H1 (cell line): ENCODE measurements around the gene DOCK1. TPM values are rescaled to one million over a fixed set of nuclear protein-coding genes. Genes with fewer than 3 reads are reported as not detected.

Experiments
- CTCF ChIA-PET: fragments of 300-600 bp; sonication (Branson Sonifier 250); formaldehyde crosslinking; loops from one replicate; lab custom pipeline; 2021; ENCODE audit not compliant: partially characterized antibody; lab: Charles Lee
- POLR2A ChIA-PET: fragments of 300-600 bp; sonication (Branson Sonifier 250); formaldehyde crosslinking; loops from one replicate; lab custom pipeline; 2021; ENCODE audit warnings: inconsistent platforms; ENCODE audit not compliant: partially characterized antibody; lab: Charles Lee
- DNase-seq, 2 experiments: peaks; one replicate each; pipeline versions ENCODE4 v3.0.0 to v3.0.0-alpha.2; 2010 to 2022; ENCODE audit warnings: low spot score in 2 of 2, low read depth in 1 of 2, mixed read lengths in 1 of 2
- FAIRE-seq: peaks from 2 replicates; lab custom pipeline; 2011; peaks lifted over from hg19 to GRCh38; lab: Jason Lieb, UNC
- H2AFZ ChIP-seq: 2 replicates; pipeline ENCODE4 v1.8.1; 2012; ENCODE audit warnings: low read length, inconsistent platforms
- H2AK5ac ChIP-seq: 2 replicates; pipeline ENCODE4 v1.6.1; 2013; ENCODE audit warnings: low read depth, low read length
- H2BK120ac ChIP-seq: replicated peaks from 2 replicates; pipeline ENCODE3; 2013; ENCODE audit warnings: low read depth, low read length, inconsistent platforms
- H2BK12ac ChIP-seq: 2 replicates; pipeline ENCODE4 v1.6.1; 2013; ENCODE audit warnings: low read depth, low read length
- H2BK15ac ChIP-seq: 2 replicates; pipeline ENCODE4 v1.6.1; 2013; ENCODE audit warnings: low read length
- H2BK20ac ChIP-seq: 2 replicates; pipeline ENCODE4 v1.6.1; 2013; ENCODE audit warnings: low read length
- H2BK5ac ChIP-seq: 2 replicates; pipeline ENCODE4 v1.6.1; 2013; ENCODE audit warnings: low read depth, low read length
- H3K14ac ChIP-seq: 2 replicates; pipeline ENCODE4 v1.6.1; 2013; ENCODE audit warnings: inconsistent platforms; ENCODE audit not compliant: insufficient read length
- H3K18ac ChIP-seq: 2 replicates; pipeline ENCODE4 v1.6.1; 2013; ENCODE audit warnings: low read length; ENCODE audit errors: extremely low read depth
- H3K23ac ChIP-seq: 2 replicates; pipeline ENCODE4 v1.6.1; 2013; ENCODE audit warnings: inconsistent platforms; ENCODE audit not compliant: insufficient read length
- H3K23me2 ChIP-seq: 2 replicates; pipeline ENCODE4 v1.6.1; 2013; ENCODE audit warnings: low read depth, low read length
- H3K27ac ChIP-seq: 2 replicates; pipeline ENCODE4 v1.6.1; 2011; ENCODE audit warnings: low read depth, low read length, inconsistent platforms
- H3K27me3 ChIP-seq, 4 experiments: replicated peaks in 1 of 4; 1 replicate in 1 of 4; 2 replicates in 3 of 4; pipeline versions ENCODE4 v1.6.1 to v1.8.1; 2011 to 2013; ENCODE audit warnings: low read length in 3 of 4, mild to moderate bottlenecking in 3 of 4, inconsistent platforms in 2 of 4, mixed read lengths in 2 of 4, moderate library complexity in 1 of 4; ENCODE audit not compliant: control insufficient read depth in 3 of 4, insufficient read depth in 3 of 4; ENCODE audit errors: extremely low read depth in 1 of 4
- H3K36me3 ChIP-seq, 4 experiments: 2 replicates each; pipeline versions ENCODE4 v1.6.1 to v1.8.1; 2011 to 2013; ENCODE audit warnings: mild to moderate bottlenecking in 4 of 4, low read length in 3 of 4, moderate library complexity in 2 of 4, control low read depth in 1 of 4, inconsistent platforms in 1 of 4; ENCODE audit not compliant: insufficient read depth in 4 of 4, control insufficient read depth in 2 of 4
- H3K4ac ChIP-seq: replicated peaks from 2 replicates; pipeline ENCODE3; 2013; ENCODE audit warnings: low read length, low read depth, mixed read lengths, inconsistent platforms; ENCODE audit not compliant: insufficient read length
- H3K4me1 ChIP-seq, 4 experiments: replicated peaks in 1 of 4; 1 replicate in 1 of 4; 2 replicates in 3 of 4; pipeline versions ENCODE4 v1.6.1 to v1.8.1; 2011 to 2013; ENCODE audit warnings: low read length in 3 of 4, inconsistent platforms in 2 of 4, mixed read lengths in 1 of 4; ENCODE audit not compliant: insufficient read depth in 4 of 4, control insufficient read depth in 3 of 4
- H3K4me2 ChIP-seq, 2 experiments: 2 replicates each; pipeline versions ENCODE4 v1.6.1 to v1.8.1; 2011 to 2013; ENCODE audit warnings: low read depth in 2 of 2, low read length in 2 of 2, control low read depth in 1 of 2, inconsistent platforms in 1 of 2, mild to moderate bottlenecking in 1 of 2; ENCODE audit not compliant: insufficient read depth in 1 of 2
- H3K4me3 ChIP-seq, 4 experiments: fragments of 200-600, 300-600 bp in 1 of 4; sonication (generic), shearing (Covaris generic), sonication (Bioruptor Twin) in 1 of 4; 2 replicates each; pipeline versions ENCODE4 v1.5.1 to v1.8.1; 2011 to 2016; ENCODE audit warnings: low read length in 4 of 4, low read depth in 3 of 4, control low read depth in 2 of 4, inconsistent platforms in 2 of 4, mild to moderate bottlenecking in 2 of 4, mixed read lengths in 1 of 4, moderate library complexity in 1 of 4; ENCODE audit not compliant: insufficient read depth in 2 of 4; ENCODE audit errors: extremely low read depth in 1 of 4
- H3K56ac ChIP-seq: replicated peaks from 2 replicates; pipeline ENCODE3; 2013; ENCODE audit warnings: low read depth, mild to moderate bottlenecking, mixed read lengths, low read length, inconsistent platforms; ENCODE audit not compliant: insufficient read length
- H3K79me1 ChIP-seq: 2 replicates; pipeline ENCODE4 v1.6.1; 2013; ENCODE audit warnings: low read depth, low read length, control low read depth
- H3K79me2 ChIP-seq, 2 experiments: 2 replicates each; pipeline versions ENCODE4 v1.6.1 to v1.8.1; 2012 to 2013; ENCODE audit warnings: low read length in 2 of 2, mild to moderate bottlenecking in 2 of 2, inconsistent platforms in 1 of 2; ENCODE audit not compliant: insufficient read depth in 2 of 2, control insufficient read depth in 1 of 2
- H3K9ac ChIP-seq, 4 experiments: replicated peaks in 1 of 4; 1 replicate in 1 of 4; 2 replicates in 3 of 4; pipeline versions ENCODE4 v1.6.1 to v1.8.1; 2011 to 2013; ENCODE audit warnings: low read depth in 3 of 4, low read length in 3 of 4, control low read depth in 2 of 4, mild to moderate bottlenecking in 2 of 4, moderate library complexity in 2 of 4, inconsistent platforms in 1 of 4; ENCODE audit errors: extremely low read depth in 1 of 4
- H3K9me3 ChIP-seq, 2 experiments: 2 replicates each; pipeline versions ENCODE4 v1.6.1 to v1.8.1; 2012 to 2013; ENCODE audit warnings: mild to moderate bottlenecking in 2 of 2, moderate library complexity in 2 of 2, control low read depth in 1 of 2, inconsistent platforms in 1 of 2, low read depth in 1 of 2, low read length in 1 of 2, mixed read lengths in 1 of 2; ENCODE audit not compliant: insufficient read depth in 2 of 2
- H4K20me1 ChIP-seq, 2 experiments: replicated peaks in 1 of 2; 2 replicates each; pipeline versions ENCODE3 to v1.8.1; 2011 to 2013; ENCODE audit warnings: inconsistent platforms in 2 of 2, low read length in 2 of 2, mild to moderate bottlenecking in 1 of 2; ENCODE audit not compliant: insufficient read depth in 2 of 2, control insufficient read depth in 1 of 2
- H4K5ac ChIP-seq: 2 replicates; pipeline ENCODE4 v1.6.1; 2013; ENCODE audit warnings: low read length, low read depth, mixed read lengths, inconsistent platforms; ENCODE audit not compliant: insufficient read length
- H4K8ac ChIP-seq: 2 replicates; pipeline ENCODE4 v1.8.0; 2013; ENCODE audit warnings: mild to moderate bottlenecking, moderate library complexity, low read length, inconsistent platforms; ENCODE audit not compliant: insufficient read depth; ENCODE audit errors: extremely low read depth
- H4K91ac ChIP-seq: replicated peaks from 2 replicates; pipeline ENCODE3; 2013; ENCODE audit warnings: low read length, mixed read lengths, inconsistent platforms; ENCODE audit not compliant: insufficient read length
- CTCF ChIP-seq, 3 experiments: IDR thresholded peaks; 1 replicate in 2 of 3; 2 replicates in 1 of 3; pipeline versions ENCODE4 v1.5.1 to v1.6.1; 2011; ENCODE audit warnings: low read length in 3 of 3, mild to moderate bottlenecking in 3 of 3, inconsistent platforms in 2 of 3, low read depth in 1 of 3, moderate library complexity in 1 of 3; ENCODE audit not compliant: insufficient read depth in 1 of 3; ENCODE audit errors: control extremely low read depth in 1 of 3
- JUN ChIP-seq: IDR thresholded peaks from 2 replicates; pipeline ENCODE4 v1.6.1; 2011; ENCODE audit warnings: low read depth, mild to moderate bottlenecking, improper control_type of control experiment, low read length
- POLR2AphosphoS5 ChIP-seq: IDR thresholded peaks from 2 replicates; pipeline ENCODE4 v1.6.1; 2011; ENCODE audit warnings: low read depth, low read length
- RAD21 ChIP-seq, 2 experiments: IDR thresholded peaks in 1 of 2; conservative IDR thresholded peaks in 1 of 2; 2 replicates each; pipeline ENCODE4 v1.6.1; 2011; ENCODE audit warnings: low read depth in 2 of 2, low read length in 2 of 2, improper control_type of control experiment in 1 of 2, inconsistent platforms in 1 of 2, mild to moderate bottlenecking in 1 of 2, moderate library complexity in 1 of 2
- RXRA ChIP-seq: IDR thresholded peaks from 2 replicates; pipeline ENCODE4 v1.6.1; 2011; ENCODE audit warnings: low read depth, mild to moderate bottlenecking, low read length, moderate library complexity; ENCODE audit not compliant: insufficient read depth
- WGBS, 2 experiments: shearing (Covaris generic) in 1 of 2; methylation state at CpG; one replicate each; pipeline versions ENCODE4 v1.1.6 to v1.1.7; 2013 to 2015; ENCODE audit warnings: low lambda C conversion rate in 2 of 2, mixed read lengths in 2 of 2, inconsistent platforms in 1 of 2, low coverage in 1 of 2, missing lambda C conversion rate in 1 of 2; ENCODE audit not compliant: insufficient replicate concordance in 2 of 2, insufficient coverage in 1 of 2, insufficient read length in 1 of 2; ENCODE audit errors: extremely low coverage in 1 of 2, missing lambda C conversion rate in 1 of 2; 5-methylcytosine and 5-hydroxymethylcytosine counted together
- polyA plus RNA-seq, 7 experiments: library from polyadenylated mRNA; depleted of rRNA in 3 of 7; stranded (reverse) in 5 of 7; unstranded in 2 of 7; fragments of >200 nt in 5 of 7; fragments of 200-250 nt in 2 of 7; gene quantifications; 1 replicate in 5 of 7; 2 replicates in 1 of 7; 4 replicates in 1 of 7; pipeline versions ENCODE4 v1.2.1 to v1.2.3, GENCODE V29; 2011 to 2013; ENCODE audit warnings: missing spikeins in 2 of 7, mixed read lengths in 2 of 7
- total RNA-seq: library from RNA; stranded (reverse); fragmentation: NEBNext Ultra II Directional; extraction: Animal tissue kit (Norgen Biotek cat#: 25700); gene quantifications from 2 replicates; pipeline ENCODE4 v1.2.1, GENCODE V29; 2021

The DOCK1 gene
- total and polyA plus RNA-seq, 2 of the 8 experiments (the other 6 are each of a cell fraction or from before 2014, with no cell fraction given) = 11.6 to 53.0 TPM

DNA sequence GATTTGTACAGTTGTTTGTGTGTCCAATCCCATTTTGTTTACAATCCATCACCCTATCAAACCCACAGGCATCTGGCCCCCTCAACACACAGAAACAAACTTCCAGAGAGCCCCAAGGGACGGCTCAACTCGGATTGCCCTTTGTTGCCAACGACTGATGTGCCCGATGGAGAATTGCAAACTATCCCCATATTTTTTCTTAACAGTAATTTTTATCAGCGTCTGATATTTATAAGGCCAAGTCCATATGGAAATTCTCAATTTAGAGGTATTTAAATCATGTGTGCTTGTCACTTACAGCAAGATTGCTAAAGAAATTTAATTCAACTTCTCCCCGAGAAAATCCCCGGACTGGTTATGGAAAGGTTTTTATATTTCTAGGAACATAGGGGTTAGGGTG lies 530.0 kb downstream of the DOCK1 start:
- H4K5ac ChIP-seq = no peak overlapping the region
- H2AFZ ChIP-seq = no peak overlapping the region
- H3K9me3 ChIP-seq = peaks cover 0 to 13% of the 10 kb centered on the region in 2 experiments; a peak in 2 of 4 replicates
- ChIA-PET CTCF (interaction anchor here (1.0 kb wide), 1 partner anchor 237 kb away, joined by 8 read pairs; no protein-coding TSS in a partner anchor), POLR2A (interaction anchor here (0.6 kb wide), 1 partner anchor 1819 kb away, joined by 3 read pairs; no protein-coding TSS in a partner anchor)
- H3K4me2 ChIP-seq = no peak overlapping the region
- no peak overlapping the region for H3K4me3 ChIP-seq
- no peak overlapping the region for H2AK5ac ChIP-seq
- H3K27me3 ChIP-seq = no peaks in the 10 kb centered on the region
- no peaks in the 10 kb centered on the region for H3K79me2 ChIP-seq
- TF ChIP-seq CTCF (IDR thresholded peaks at IDR 0.05; ENCODE audit: control extremely low read depth in 1 of 3, insufficient read depth in 1 of 3, low read depth in 1 of 3, low read length in 3 of 3) = no peak
- TF ChIP-seq RAD21 (IDR thresholded peaks at IDR 0.05 in 1 of 2, conservative IDR thresholded peaks at IDR 0.05 in 1 of 2; ENCODE audit: low read depth in 2 of 2, low read length in 2 of 2) = no peak
- TF ChIP-seq RXRA = no peak
- TF ChIP-seq POLR2AphosphoS5 = no peak
- TF ChIP-seq JUN = no peak
- DNase-seq = no peak
- H2BK20ac ChIP-seq = no peak overlapping the region
- H4K8ac ChIP-seq = no peak overlapping the region
- H3K79me1 ChIP-seq = no peaks in the 10 kb centered on the region
- H3K4ac ChIP-seq = no peak overlapping the region
- no peak overlapping the region for H3K18ac ChIP-seq
- H3K36me3 ChIP-seq = peaks cover 0 to 4% (median under 1%) of the 10 kb centered on the region in 4 experiments; a peak in 3 of 8 replicates
- no peaks in the 10 kb centered on the region for H3K4me1 ChIP-seq
- no peak overlapping the region for H3K56ac ChIP-seq
- no peaks in the 10 kb centered on the region for H4K20me1 ChIP-seq
- H3K23me2 ChIP-seq = no peaks in the 10 kb centered on the region
- H2BK12ac ChIP-seq = no peak overlapping the region
- no peak overlapping the region for H2BK120ac ChIP-seq
- H4K91ac ChIP-seq = no peak overlapping the region
- no peak for FAIRE-seq
- H2BK15ac ChIP-seq = no peak overlapping the region
- no peak overlapping the region for H3K27ac ChIP-seq
- H3K14ac ChIP-seq = no peak overlapping the region
- WGBS, 2 experiments = 94% methylated on average over 7 of the region's 7 CpGs; no CpG with 5 or more reads in 1 of the 2 experiments
- no peak overlapping the region for H3K23ac ChIP-seq
- no peak overlapping the region for H3K9ac ChIP-seq
- H2BK5ac ChIP-seq = no peak overlapping the region
